DMS53 treated with DMSO at 0.1 percent for 48 hours (cell line): ENCODE measurements around the gene ASPHD1.
"Not testable (repeated sequence)": the region's sequence is repeated elsewhere in the genome, so short reads cannot be mapped to it uniquely, and the experiment has no call there.

ENCODE experiments used
- DNase-seq: peaks from one replicate; lab custom pipeline; 2025; ENCODE audit not compliant: unreplicated experiment; lab: John Stamatoyannopoulos, UW

The ASPHD1 gene

DNA sequence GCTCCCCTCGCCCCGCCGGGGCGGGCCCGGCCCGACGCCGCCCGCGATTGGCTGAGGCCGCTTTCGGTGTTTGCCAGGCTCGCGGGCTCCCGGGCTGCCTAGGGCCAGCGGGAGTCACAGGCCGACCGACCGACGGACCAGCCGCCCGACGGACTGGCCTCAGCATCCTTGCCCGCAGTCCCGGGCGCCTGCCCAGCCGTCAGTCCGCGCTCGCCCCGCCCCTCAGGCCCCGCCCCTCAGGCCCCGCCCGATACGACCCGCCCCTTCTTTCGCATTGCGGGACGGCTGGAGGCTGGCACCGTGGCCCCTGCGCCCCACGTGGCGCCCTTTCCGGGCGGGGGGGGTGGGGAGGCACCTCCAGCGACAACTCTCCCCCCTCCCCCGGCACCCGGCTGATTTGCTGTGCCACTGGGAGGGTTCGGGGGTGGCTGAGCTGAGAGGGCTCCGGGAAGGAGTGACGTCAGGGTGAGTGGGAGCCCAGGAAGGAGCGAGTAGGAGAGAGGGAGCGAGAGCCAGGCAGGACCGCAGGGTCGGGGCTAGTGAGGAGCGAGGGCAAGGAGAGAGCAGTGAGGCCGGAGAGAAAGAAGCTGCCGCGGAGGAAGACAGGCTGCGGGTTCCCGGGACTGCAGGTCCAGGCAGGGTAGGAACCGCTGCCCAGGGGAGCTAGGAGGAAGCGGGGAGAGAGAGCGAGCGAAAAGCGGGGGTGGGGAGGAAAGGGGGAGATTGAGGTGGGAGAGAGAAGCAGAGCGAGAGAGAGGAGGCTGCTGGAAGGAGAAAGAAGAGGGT is at the start of gene ASPHD1:
ASPHD1 (plus strand) TSS at position 387 of the 786 bp plus-strand sequence. CDS start 484 bp downstream, outside the sequence.
- DNase-seq = peak; percentile 54

DNA sequence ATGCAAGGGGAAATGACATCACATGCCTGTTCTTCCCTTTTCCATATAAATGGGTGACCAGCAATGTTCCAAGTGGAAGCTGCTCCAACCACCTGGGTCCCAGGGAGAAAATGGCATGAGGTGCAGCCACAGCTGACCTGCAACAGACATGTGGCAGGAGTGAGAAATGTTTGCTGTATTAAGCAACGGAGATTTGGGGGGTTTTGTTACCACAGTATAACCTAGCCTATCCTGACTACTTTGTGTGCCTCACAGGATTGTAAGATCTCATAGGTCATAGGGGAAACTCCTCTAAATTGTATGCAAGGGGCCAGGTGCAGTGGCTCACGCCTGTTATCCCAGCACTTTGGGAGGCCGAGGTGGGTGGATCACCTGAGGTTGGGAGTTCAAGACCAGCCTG is 49.3 kb upstream of the ASPHD1 start:
- DNase-seq = no peak

GRCh38 chr16:29852654-29853053 is 47.6 kb upstream of the ASPHD1 start:
- no peak for DNase-seq

- no peak for DNase-seq
Observed at GRCh38 chr16:29854520-29855100, 45.7 kb upstream of the ASPHD1 start.

GRCh38 chr16:29857133-29857760 is 43.0 kb upstream of the ASPHD1 start:
- no peak for DNase-seq

GRCh38 chr16:29858149-29858849 is 42.0 kb upstream of the ASPHD1 start:
- DNase-seq = no peak

GRCh38 chr16:29858974-29859373 is 41.3 kb upstream of the ASPHD1 start:
- no peak for DNase-seq

DNA sequence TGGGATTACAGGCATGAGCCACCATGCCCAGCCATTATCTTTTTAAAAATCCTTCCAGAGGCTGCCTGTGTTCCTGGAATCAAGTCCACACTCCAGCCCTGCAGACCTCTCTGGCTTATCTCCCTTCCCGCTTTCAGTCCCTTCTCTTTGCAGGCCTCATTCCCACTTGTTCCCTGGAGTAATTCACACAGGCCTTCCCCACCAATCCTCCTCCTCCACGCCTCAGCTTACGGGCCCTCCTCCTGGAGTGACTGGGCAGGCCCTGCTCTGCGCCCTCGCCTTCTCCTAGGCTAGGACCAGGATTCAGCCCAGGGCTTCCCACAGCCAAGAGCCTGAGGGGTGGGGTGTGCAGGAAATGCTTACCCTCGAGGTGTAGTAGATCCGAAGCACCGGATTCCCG is 40.1 kb upstream of the ASPHD1 start:
- DNase-seq = no peak

DNA sequence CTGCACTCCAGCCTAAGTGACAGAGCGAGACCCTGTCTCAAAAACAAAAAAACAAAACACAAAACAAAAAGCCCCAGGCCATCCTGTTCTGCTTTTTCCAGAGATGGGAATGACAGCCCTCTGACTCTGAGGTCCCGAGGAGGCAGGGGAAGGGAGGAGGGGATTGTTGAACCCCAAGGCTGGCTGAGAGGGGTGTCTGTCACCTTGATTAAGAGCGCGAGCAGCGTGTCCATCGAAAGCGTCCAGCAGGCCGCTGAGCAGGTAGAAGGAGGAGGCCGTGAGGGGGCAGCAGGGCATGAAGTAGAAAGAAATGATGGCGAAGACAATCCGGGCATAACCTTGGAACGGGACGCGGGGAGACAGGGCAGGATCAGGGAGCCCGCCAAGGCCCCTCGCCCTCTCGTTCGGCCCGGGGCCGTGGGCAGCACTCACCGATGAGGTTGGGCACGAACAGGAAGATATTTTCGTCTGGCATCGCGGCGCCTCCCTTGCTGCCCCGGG is 37.9 kb upstream of the ASPHD1 start:
- DNase-seq = no peak

DNA sequence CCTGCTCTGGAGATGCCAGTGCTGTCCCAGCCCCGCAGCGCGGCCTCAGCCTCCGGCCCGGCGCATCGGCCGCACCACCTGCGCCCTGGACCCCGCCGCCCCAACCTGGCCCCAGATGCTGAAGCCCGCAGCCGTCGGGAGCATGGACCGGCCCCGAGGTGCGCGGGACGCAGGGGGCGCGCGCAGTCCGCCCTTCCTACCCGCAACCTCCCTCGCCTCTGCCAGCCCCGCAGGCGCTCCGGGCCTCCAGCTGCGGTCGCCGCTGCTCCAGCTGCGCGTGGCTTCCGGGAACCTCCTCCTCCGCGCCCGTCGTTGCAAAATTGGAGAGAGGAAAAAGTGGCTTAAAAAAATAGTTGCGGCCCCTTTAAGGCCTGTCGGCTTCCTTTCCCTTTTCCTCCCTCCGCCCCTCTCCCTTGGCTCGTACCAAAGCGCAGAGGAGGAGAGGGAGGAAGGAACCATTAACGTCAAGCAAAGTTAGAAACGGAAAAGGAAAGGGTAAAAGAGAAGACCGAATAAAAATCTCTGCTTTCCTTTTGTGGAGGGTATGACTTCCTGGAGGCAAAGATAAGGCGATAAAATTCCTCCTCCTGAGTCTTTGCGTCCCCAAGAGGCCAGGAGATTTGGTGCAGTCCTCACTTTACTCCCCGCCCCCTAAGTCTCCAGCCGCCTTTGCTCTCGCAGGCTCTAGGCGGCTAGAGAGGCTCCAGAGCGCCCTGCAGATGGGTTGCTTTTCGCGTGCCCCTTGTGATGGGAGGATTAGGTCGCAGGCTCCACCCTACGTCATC is 37.2 kb upstream of the ASPHD1 start, which contains the start of gene CDIPT:
CDIPT (minus strand) TSS at position 343 of the 785 bp plus-strand sequence. CDS start 369 bp downstream, outside the sequence.
- peak; percentile 83 for DNase-seq

DNA sequence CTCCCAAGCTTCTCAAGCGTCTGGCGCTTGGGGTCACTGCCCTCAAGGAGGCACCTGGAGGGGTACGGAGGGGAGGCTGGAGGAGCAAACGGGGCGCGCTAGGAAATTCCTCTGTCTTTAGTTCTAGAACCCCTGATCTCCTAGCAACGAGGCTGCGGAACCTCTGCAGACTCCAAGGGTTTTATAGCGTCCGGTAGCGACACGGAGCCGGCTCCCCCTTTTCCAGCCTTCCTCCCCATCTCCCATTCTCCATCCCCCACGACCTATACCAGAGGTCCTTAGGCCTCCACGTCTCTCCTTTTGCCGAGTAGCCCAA is 36.7 kb upstream of the ASPHD1 start:
- no peak for DNase-seq

DNA sequence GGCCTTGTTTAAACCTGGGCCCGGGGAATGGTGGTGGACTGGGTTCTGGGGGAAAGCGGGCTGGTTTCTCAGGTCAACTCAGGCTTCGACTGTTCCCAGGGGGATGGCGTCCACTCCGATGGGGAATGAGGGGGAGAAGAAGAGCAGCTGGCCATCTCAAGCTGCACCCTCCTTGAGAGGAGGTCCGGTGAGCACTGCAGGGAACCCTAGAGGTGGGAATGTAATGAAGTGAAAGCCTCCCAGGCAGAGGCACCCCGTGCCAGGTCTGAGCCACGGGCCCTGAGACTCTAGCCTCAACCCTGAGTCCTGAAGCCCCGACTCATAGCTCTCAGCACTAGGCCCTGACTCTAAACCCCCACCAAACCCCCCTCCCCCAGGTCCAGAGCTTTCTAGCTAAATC is 36.1 kb upstream of the ASPHD1 start:
- DNase-seq = no peak

- no peak for DNase-seq
Observed at GRCh38 chr16:29868396-29869009, 31.8 kb upstream of the ASPHD1 start.

DNA sequence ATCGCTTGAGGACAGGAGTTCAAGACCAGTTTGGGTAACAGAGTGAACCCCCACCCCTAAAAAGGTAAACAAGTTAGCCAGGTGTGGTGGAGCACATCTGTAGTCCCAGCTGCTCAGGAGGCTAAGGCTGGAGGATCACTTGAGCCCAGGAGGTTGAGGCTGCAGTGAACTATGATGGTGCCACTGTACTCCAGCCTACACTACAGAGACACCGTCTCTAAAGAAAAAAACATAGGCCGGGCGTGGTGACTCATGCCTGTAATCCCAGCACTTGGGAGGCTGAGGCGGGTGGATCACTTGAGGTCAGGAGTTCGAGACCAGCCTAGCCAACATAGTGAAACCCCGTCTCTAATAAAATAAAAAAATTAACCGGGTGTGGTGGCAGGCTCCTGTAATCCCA is 31.2 kb upstream of the ASPHD1 start:
- DNase-seq = not testable (repeated sequence)

DNA sequence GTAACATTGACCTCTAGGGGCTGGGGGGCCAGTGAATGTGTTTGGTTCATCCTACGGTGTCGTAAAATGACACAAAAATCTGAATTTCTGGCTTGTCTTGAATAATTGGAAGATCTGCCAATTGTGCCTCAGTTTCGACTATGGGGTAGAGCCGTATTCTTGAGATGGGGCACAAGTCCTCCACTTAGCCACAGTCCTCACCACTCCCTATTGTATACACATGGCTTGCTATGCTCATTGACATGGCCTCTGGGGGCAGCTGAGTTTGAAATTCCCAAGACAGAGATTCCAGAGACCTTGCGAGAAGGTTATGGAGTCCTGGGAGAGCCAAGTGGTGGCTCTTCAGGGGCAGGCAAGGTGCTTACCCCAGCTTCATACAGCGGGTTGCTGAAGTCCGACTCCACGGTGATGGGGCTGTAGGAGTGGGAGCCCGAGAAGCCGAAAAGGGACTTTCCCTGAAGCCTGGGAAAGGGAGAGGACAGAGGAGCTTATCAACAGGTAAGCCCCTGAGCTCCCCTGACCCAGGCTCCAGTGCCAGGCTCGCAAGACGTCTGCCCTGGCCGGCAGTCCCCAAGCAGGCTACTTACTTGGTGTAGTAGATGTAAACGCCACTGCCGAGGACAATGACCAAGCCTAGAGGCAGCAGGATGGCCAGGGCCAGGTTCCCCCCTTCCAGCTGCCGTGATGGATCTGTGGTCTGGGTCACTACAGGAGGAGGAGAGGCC is 28.3 kb upstream of the ASPHD1 start:
- no peak for DNase-seq

DNA sequence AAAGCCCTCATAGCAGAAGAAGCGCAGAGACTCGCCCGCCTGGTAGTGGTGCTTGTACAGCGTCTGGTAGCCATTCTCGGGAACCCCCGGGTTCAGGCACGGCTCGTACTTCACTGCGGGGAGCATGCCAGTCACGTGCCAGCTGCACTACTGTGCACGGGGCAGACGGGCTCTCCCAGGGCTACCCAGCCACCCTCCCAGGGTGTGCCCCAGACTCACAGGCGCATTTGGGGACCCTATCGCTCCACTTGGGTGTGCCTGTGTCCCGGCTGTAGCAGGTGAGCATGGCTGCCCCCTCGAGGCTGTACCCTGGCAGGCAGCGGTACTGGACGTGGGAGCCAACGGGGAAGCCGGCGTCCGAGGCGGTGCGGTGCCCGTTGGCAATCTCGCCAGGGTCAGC is 27.0 kb upstream of the ASPHD1 start:
- DNase-seq = no peak

GRCh38 chr16:29875206-29875605 is 25.1 kb upstream of the ASPHD1 start:
- no peak for DNase-seq

GRCh38 chr16:29876217-29876593 is 24.1 kb upstream of the ASPHD1 start:
- no peak for DNase-seq

DNA sequence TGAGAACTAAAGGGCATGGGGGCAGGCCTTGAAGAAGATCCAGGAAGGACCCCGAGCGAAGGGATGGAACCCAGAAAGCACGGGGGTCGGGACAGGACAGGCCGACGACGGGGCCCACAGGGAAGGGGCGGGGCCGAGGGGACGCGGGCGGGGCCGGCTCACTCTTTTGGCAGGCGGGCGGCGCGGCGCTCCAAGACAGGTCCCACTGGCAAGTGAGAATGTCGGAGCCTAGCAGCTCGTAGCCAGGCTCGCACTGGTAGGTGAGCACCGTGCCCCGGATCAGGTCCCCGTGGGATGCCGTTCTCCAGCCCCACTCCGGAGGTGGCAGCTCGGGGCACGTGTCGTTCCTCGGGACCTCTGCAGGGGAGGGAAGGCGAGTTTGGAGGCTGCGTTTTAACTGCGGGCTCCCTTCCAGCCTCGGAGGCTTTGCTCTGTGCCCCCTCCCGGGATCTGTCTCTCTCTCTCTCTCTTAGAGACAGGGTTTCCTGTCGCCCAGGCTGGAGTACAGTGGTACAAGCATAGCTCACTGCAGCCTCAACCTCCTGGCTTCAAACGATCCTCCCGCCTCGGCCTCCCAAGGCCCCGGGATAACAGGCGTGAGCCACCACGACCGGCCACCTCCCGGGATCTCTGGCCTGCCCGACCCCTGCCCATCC is 23.6 kb upstream of the ASPHD1 start:
- DNase-seq = no peak
